ENCODE data around the gene C1orf74.

The C1orf74 gene

GRCh38 chr1:209769971-209770370 is 14.4 kb downstream of the C1orf74 start:
- DNase-seq (ENCODE audit: extremely low read depth, low read depth), result no peak
- TF ChIP-seq CTCF (IDR thresholded peaks at IDR 0.05; ENCODE audit: low read depth, low read length), result no peak

- DNase-seq (ENCODE audit: extremely low read depth, low read depth), result peak; percentile 16
Observed at GRCh38 chr1:209769171-209769904, 15.0 kb downstream of the C1orf74 start.

GRCh38 chr1:209768354-209768774 is 16.0 kb downstream of the C1orf74 start:
- DNase-seq (ENCODE audit: extremely low read depth, low read depth), result no peak

More at GRCh38 chr1:209769171-209769904, 15.0 kb downstream of the C1orf74 start:
- no peak for TF ChIP-seq CTCF (IDR thresholded peaks at IDR 0.05; ENCODE audit: low read depth, low read length)

GRCh38 chr1:209767706-209768105 is 16.7 kb downstream of the C1orf74 start:
- DNase-seq (ENCODE audit: extremely low read depth, low read depth), result no peak
- no peak for TF ChIP-seq CTCF (IDR thresholded peaks at IDR 0.05; ENCODE audit: low read depth, low read length)

More at GRCh38 chr1:209768354-209768774, 16.0 kb downstream of the C1orf74 start:
- no peak for TF ChIP-seq CTCF (IDR thresholded peaks at IDR 0.05; ENCODE audit: low read depth, low read length)

- TF ChIP-seq CTCF (IDR thresholded peaks at IDR 0.05; ENCODE audit: low read depth, low read length), result no peak
Observed at GRCh38 chr1:209767096-209767495, 17.3 kb downstream of the C1orf74 start.

GRCh38 chr1:209766051-209766450 is 18.3 kb downstream of the C1orf74 start:
- TF ChIP-seq CTCF (IDR thresholded peaks at IDR 0.05; ENCODE audit: low read depth, low read length), result no peak
- no peak for DNase-seq (ENCODE audit: extremely low read depth, low read depth)

More at GRCh38 chr1:209767096-209767495, 17.3 kb downstream of the C1orf74 start:
- DNase-seq (ENCODE audit: extremely low read depth, low read depth), result no peak

- no peak for DNase-seq (ENCODE audit: extremely low read depth, low read depth)
- no peak for TF ChIP-seq CTCF (IDR thresholded peaks at IDR 0.05; ENCODE audit: low read depth, low read length)
Observed at GRCh38 chr1:209761011-209761635, 23.2 kb downstream of the C1orf74 start.

All from AG09319 (cell line).